IMR-90 (cell line): ENCODE measurements around the gene ASTN2. TPM values are rescaled to one million over a fixed set of nuclear protein-coding genes. Genes with fewer than 3 reads are reported as not detected.

Experiments
- ATAC-seq: fragments of 200-7000 bp; cut with Tn5 transposase; 2 replicates; pipeline ENCODE4 v1.9.1; 2020; ENCODE audit warnings: low read depth, mild to moderate bottlenecking, moderate library complexity
- BruUV-seq: library from RNA; stranded (reverse); fragments of 400-500 nt; replicated peaks from 2 replicates; lab custom pipeline; 2021; lab: Mats Ljungman, UMichigan
- CTCF ChIA-PET: fragments of 300-600 bp; formaldehyde crosslinking; extraction: SDS; loops from one replicate; lab custom pipeline; 2021; ENCODE audit warnings: antibody characterized with exemption; lab: Yijun Ruan, JAX
- POLR2A ChIA-PET: fragments of 300-600 bp; sonication (Branson Sonifier 250); formaldehyde crosslinking; loops from one replicate; lab custom pipeline; 2022; ENCODE audit warnings: antibody characterized with exemption; ENCODE audit not compliant: unreplicated experiment; lab: Charles Lee
- DNase-seq: peaks from one replicate; pipeline ENCODE4 v3.0.0; 2013
- H2AFZ ChIP-seq: replicated peaks from 2 replicates; pipeline ENCODE3; 2013; ENCODE audit warnings: low read length, mild to moderate bottlenecking; ENCODE audit not compliant: poor library complexity
- H2AK5ac ChIP-seq: 2 replicates; pipeline ENCODE4 v1.6.1; 2013; ENCODE audit warnings: low read depth, low read length, inconsistent platforms
- H2AK9ac ChIP-seq: replicated peaks from 2 replicates; pipeline ENCODE3; 2013; ENCODE audit warnings: mild to moderate bottlenecking, low read depth, low read length, moderate library complexity; ENCODE audit not compliant: poor library complexity
- H2BK120ac ChIP-seq: 2 replicates; pipeline ENCODE4 v1.6.1; 2013; ENCODE audit warnings: low read depth, low read length, inconsistent platforms
- H2BK15ac ChIP-seq: 3 replicates; pipeline ENCODE4 v1.6.1; 2013; ENCODE audit warnings: low read depth, low read length, inconsistent platforms
- H2BK20ac ChIP-seq: 2 replicates; pipeline ENCODE4 v1.6.1; 2013; ENCODE audit warnings: low read depth, mild to moderate bottlenecking, inconsistent platforms, low read length, moderate library complexity
- H2BK5ac ChIP-seq: 2 replicates; pipeline ENCODE4 v1.6.1; 2013; ENCODE audit warnings: mild to moderate bottlenecking, low read depth, low read length, inconsistent platforms; ENCODE audit not compliant: poor library complexity, severe bottlenecking
- H3K14ac ChIP-seq: replicated peaks from 2 replicates; pipeline ENCODE4 v1.6.1; 2013; ENCODE audit warnings: low read depth, low read length, inconsistent platforms
- H3K18ac ChIP-seq: 2 replicates; pipeline ENCODE4 v1.6.1; 2013; ENCODE audit warnings: low read depth, low read length, control low read depth
- H3K23ac ChIP-seq: 2 replicates; pipeline ENCODE4 v1.6.1; 2013; ENCODE audit warnings: low read depth, low read length, inconsistent platforms
- H3K27ac ChIP-seq: 2 replicates; pipeline ENCODE4 v1.5.1; 2013; ENCODE audit warnings: mild to moderate bottlenecking, control low read depth, low read length; ENCODE audit not compliant: insufficient read depth
- H3K27me3 ChIP-seq: 2 replicates; pipeline ENCODE4 v1.6.1; 2013; ENCODE audit warnings: low read length; ENCODE audit not compliant: control insufficient read depth, insufficient read depth
- H3K36me3 ChIP-seq: 2 replicates; pipeline ENCODE4 v1.6.1; 2013; ENCODE audit warnings: low read length, mixed read lengths; ENCODE audit not compliant: control insufficient read depth, insufficient read depth
- H3K4ac ChIP-seq: 2 replicates; pipeline ENCODE4 v1.6.1; 2013; ENCODE audit warnings: low read depth, low read length, inconsistent platforms
- H3K4me1 ChIP-seq: 2 replicates; pipeline ENCODE4 v1.6.1; 2013; ENCODE audit warnings: low read length, mixed read lengths; ENCODE audit not compliant: control insufficient read depth, insufficient read depth
- H3K4me2 ChIP-seq: 2 replicates; pipeline ENCODE4 v1.6.1; 2013; ENCODE audit warnings: low read depth, mild to moderate bottlenecking, control low read depth, low read length, moderate library complexity
- H3K4me3 ChIP-seq: 2 replicates; pipeline ENCODE4 v1.5.1; 2013; ENCODE audit warnings: low read depth, mild to moderate bottlenecking, control low read depth, low read length, moderate library complexity; ENCODE audit not compliant: insufficient read depth
- H3K56ac ChIP-seq: 2 replicates; pipeline ENCODE4 v1.6.1; 2013; ENCODE audit warnings: low read length, inconsistent platforms; ENCODE audit not compliant: insufficient read depth; ENCODE audit errors: extremely low read depth
- H3K79me1 ChIP-seq, 2 experiments: 2 replicates each; pipeline ENCODE4 v1.6.1; 2013; ENCODE audit warnings: low read length in 2 of 2, inconsistent platforms in 1 of 2, low read depth in 1 of 2
- H3K9ac ChIP-seq: 2 replicates; pipeline ENCODE4 v1.6.1; 2013; ENCODE audit warnings: low read depth, low read length, control low read depth
- H3K9me1 ChIP-seq: 2 replicates; pipeline ENCODE4 v1.6.1; 2013; ENCODE audit warnings: low read length, inconsistent platforms; ENCODE audit not compliant: insufficient read depth
- H3K9me3 ChIP-seq: 2 replicates; pipeline ENCODE4 v1.6.1; 2013; ENCODE audit warnings: low read length; ENCODE audit not compliant: control insufficient read depth, insufficient read depth
- H4K20me1 ChIP-seq: 2 replicates; pipeline ENCODE4 v1.6.1; 2013; ENCODE audit warnings: low read length, inconsistent platforms; ENCODE audit not compliant: insufficient read depth
- H4K5ac ChIP-seq: 2 replicates; pipeline ENCODE4 v1.6.1; 2013; ENCODE audit warnings: mild to moderate bottlenecking, low read depth, low read length, control low read depth
- H4K8ac ChIP-seq, 2 experiments: 2 replicates each; pipeline ENCODE4 v1.6.1; 2013; ENCODE audit warnings: low read depth in 2 of 2, low read length in 2 of 2, control low read depth in 1 of 2, inconsistent platforms in 1 of 2
- H4K91ac ChIP-seq: 2 replicates; pipeline ENCODE4 v1.6.1; 2013; ENCODE audit warnings: low read depth, low read length, inconsistent platforms; ENCODE audit not compliant: insufficient read depth
- CEBPB ChIP-seq: IDR thresholded peaks from 2 replicates; pipeline ENCODE4 v1.6.1; 2012; ENCODE audit warnings: low read depth, low read length, improper control_type of control experiment
- FOS ChIP-seq: fragments of 150-350 bp; IDR thresholded peaks from 2 replicates; pipeline ENCODE4 v1.6.1; 2016; ENCODE audit warnings: low read depth, low read length
- MAFK ChIP-seq: IDR thresholded peaks from 2 replicates; pipeline ENCODE4 v1.6.1; 2012; ENCODE audit warnings: low read depth, low read length, improper control_type of control experiment
- MXI1 ChIP-seq: IDR thresholded peaks from 2 replicates; pipeline ENCODE4 v1.6.1; 2012; ENCODE audit warnings: low read depth, mild to moderate bottlenecking, low read length, moderate library complexity, borderline replicate concordance
- NFE2L2 ChIP-seq: fragments of 150-350 bp; IDR thresholded peaks from 2 replicates; pipeline ENCODE4 v1.6.1; 2016; ENCODE audit warnings: low read depth, mild to moderate bottlenecking, low read length
- RAD21 ChIP-seq: IDR thresholded peaks from 2 replicates; pipeline ENCODE4 v1.6.1; 2012; ENCODE audit warnings: low read length, improper control_type of control experiment
- RCOR1 ChIP-seq: IDR thresholded peaks from 2 replicates; pipeline ENCODE4 v1.6.1; 2012; ENCODE audit warnings: mild to moderate bottlenecking, low read length, improper control_type of control experiment; ENCODE audit not compliant: insufficient replicate concordance
- RFX5 ChIP-seq: IDR thresholded peaks from 2 replicates; pipeline ENCODE4 v1.8.0; 2012; ENCODE audit warnings: low read depth, mild to moderate bottlenecking, low read length, moderate library complexity
- SMC3 ChIP-seq: fragments of 150-350 bp; IDR thresholded peaks from 2 replicates; pipeline ENCODE4 v1.6.1; 2016; ENCODE audit warnings: low read depth, mild to moderate bottlenecking, antibody characterized with exemption, low read length, moderate library complexity
- WGBS, 2 experiments: methylation state at CpG; one replicate each; pipeline versions ENCODE4 v1.1.5 to v1.1.7; 2013; ENCODE audit warnings: missing lambda C conversion rate in 2 of 2; ENCODE audit not compliant: insufficient read length in 1 of 2; ENCODE audit errors: extremely low coverage in 2 of 2; 5-methylcytosine and 5-hydroxymethylcytosine counted together
- dilution Hi-C: fragments of 300-500 bp; cut with HindIII; formaldehyde crosslinking; loops from one replicate; pipeline ENCODE4 v1.14.3; 2018; ENCODE audit warnings: low sequenced_read_pairs; ENCODE audit not compliant: unreplicated experiment
- in situ Hi-C: fragments of 300-500 bp; cut with MboI; formaldehyde crosslinking; loops from 3 replicates; pipeline ENCODE4 v1.14.3; 2019; ENCODE audit warnings: low sequenced_read_pairs, inconsistent platforms, mixed read lengths
- intact Hi-C: fragments of 100-400 bp; cut with micrococcal nuclease; formaldehyde crosslinking; loops from 2 replicates; pipeline ENCODE4 v1.10.0; 2022
- polyA plus RNA-seq, 3 experiments: library from polyadenylated mRNA; depleted of rRNA; stranded (reverse); fragments of >200 nt; gene quantifications; 2 replicates each; pipeline ENCODE4 v1.2.3, GENCODE V29; 2012; ENCODE audit warnings: low replicate concordance in 1 of 3
- total RNA-seq: library from RNA; depleted of rRNA; stranded (reverse); fragments of >200 nt; gene quantifications from 2 replicates; pipeline ENCODE4 v1.2.3, GENCODE V29; 2012
- TF ChIP-seq, protein P1 (sequence below): fragments of 150-350 bp; IDR thresholded peaks from 2 replicates; pipeline ENCODE4 v1.6.1; 2017; ENCODE audit warnings: mild to moderate bottlenecking, antibody characterized with exemption, low read length, low read depth
- TF ChIP-seq, protein P2 (sequence below): fragments of 150-350 bp; IDR thresholded peaks from 2 replicates; pipeline ENCODE4 v1.6.1; 2016; ENCODE audit warnings: low read depth, mild to moderate bottlenecking, low read length, moderate library complexity, borderline replicate concordance

The ASTN2 gene
- total and polyA plus RNA-seq, 2 of the 4 experiments (the other 2 are of a cell fraction), result 3.8 to 6.8 TPM

DNA sequence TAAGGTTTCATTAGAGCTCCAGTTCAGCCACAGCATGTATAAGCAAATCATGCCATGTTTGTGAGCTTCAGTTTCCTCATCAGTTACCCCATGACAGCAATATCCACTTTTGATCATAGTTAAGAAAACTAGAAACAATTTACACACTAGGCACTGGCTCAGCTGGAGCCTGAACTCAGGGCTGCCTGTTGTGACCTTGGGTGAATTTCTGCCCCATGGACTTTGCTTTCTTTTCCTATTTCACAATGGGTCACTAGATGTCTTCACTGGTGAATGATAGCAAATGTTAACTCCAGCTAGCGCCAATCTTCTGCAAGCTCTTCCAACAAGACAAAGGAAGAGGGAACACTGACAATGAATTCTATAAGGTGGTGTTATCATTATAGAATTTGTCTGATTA is 961.1 kb downstream of the ASTN2 start:
- no peak overlapping the region for H3K4me3 ChIP-seq
- H2BK20ac ChIP-seq, result no peak overlapping the region
- CTCF ChIA-PET, result no interaction called here
- H2BK5ac ChIP-seq, result no peak overlapping the region
- in situ Hi-C loops (no loop called here), dilution Hi-C loops (no loop called here), intact Hi-C loops (no loop called here)
- H3K14ac ChIP-seq, result no peak overlapping the region
- TF ChIP-seq MAFK (no peak), CEBPB (no peak), NFE2L2 (no peak), MXI1 (no peak), FOS (no peak), RAD21 (no peak), RFX5 (no peak), SMC3 (no peak), RCOR1 (no peak)
- TF ChIP-seq, protein P1, sequence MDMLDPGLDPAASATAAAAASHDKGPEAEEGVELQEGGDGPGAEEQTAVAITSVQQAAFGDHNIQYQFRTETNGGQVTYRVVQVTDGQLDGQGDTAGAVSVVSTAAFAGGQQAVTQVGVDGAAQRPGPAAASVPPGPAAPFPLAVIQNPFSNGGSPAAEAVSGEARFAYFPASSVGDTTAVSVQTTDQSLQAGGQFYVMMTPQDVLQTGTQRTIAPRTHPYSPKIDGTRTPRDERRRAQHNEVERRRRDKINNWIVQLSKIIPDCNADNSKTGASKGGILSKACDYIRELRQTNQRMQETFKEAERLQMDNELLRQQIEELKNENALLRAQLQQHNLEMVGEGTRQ, result no peak
- TF ChIP-seq, protein P2, sequence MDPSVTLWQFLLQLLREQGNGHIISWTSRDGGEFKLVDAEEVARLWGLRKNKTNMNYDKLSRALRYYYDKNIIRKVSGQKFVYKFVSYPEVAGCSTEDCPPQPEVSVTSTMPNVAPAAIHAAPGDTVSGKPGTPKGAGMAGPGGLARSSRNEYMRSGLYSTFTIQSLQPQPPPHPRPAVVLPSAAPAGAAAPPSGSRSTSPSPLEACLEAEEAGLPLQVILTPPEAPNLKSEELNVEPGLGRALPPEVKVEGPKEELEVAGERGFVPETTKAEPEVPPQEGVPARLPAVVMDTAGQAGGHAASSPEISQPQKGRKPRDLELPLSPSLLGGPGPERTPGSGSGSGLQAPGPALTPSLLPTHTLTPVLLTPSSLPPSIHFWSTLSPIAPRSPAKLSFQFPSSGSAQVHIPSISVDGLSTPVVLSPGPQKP, result no peak
- no CpG with 5 or more reads among the region's 1 CpG for WGBS, 2 experiments
- no peaks in the 10 kb centered on the region for H3K79me1 ChIP-seq
- H3K27me3 ChIP-seq, result no peaks in the 10 kb centered on the region
- no peak overlapping the region for H3K4me2 ChIP-seq
- H3K56ac ChIP-seq, result no peak overlapping the region
- no peak overlapping the region for H3K27ac ChIP-seq
- no peak overlapping the region for H2BK15ac ChIP-seq
- no peak overlapping the region for H4K91ac ChIP-seq
- DNase-seq (no peak), ATAC-seq (no peak)
- H3K9ac ChIP-seq, result no peak overlapping the region
- H3K9me3 ChIP-seq, result peaks cover 2% of the 10 kb centered on the region
- no peak overlapping the region for H4K8ac ChIP-seq
- no peak overlapping the region for H2AK9ac ChIP-seq
- POLR2A ChIA-PET, result no interaction called here
- no peak overlapping the region for H3K23ac ChIP-seq
- no peaks in the 10 kb centered on the region for H4K20me1 ChIP-seq
- H2AK5ac ChIP-seq, result no peak overlapping the region
- no peak overlapping the region for H3K18ac ChIP-seq
- no TSS peak for BruUV-seq
- H3K9me1 ChIP-seq, result peaks cover 3% of the 10 kb centered on the region; the same call in 1 of the 2 replicates
- no peak overlapping the region for H2BK120ac ChIP-seq
- H3K4me1 ChIP-seq, result peaks cover 5% of the 10 kb centered on the region
- H3K4ac ChIP-seq, result no peak overlapping the region
- no peak overlapping the region for H4K5ac ChIP-seq
- H2AFZ ChIP-seq, result no peak overlapping the region
- H3K36me3 ChIP-seq, result no peaks in the 10 kb centered on the region
